GM18873 (cell line): ENCODE results near the gene PKNOX2.

Experiments
- ATAC-seq: cut with Tn5 transposase; IDR thresholded peaks from one replicate; pipeline ENCODE4 v1.9.1; 2021; ENCODE audit warnings: mild to moderate bottlenecking, moderate library complexity, moderate number of reproducible peaks; ENCODE audit not compliant: unreplicated experiment, low FRiP score

The PKNOX2 gene

DNA sequence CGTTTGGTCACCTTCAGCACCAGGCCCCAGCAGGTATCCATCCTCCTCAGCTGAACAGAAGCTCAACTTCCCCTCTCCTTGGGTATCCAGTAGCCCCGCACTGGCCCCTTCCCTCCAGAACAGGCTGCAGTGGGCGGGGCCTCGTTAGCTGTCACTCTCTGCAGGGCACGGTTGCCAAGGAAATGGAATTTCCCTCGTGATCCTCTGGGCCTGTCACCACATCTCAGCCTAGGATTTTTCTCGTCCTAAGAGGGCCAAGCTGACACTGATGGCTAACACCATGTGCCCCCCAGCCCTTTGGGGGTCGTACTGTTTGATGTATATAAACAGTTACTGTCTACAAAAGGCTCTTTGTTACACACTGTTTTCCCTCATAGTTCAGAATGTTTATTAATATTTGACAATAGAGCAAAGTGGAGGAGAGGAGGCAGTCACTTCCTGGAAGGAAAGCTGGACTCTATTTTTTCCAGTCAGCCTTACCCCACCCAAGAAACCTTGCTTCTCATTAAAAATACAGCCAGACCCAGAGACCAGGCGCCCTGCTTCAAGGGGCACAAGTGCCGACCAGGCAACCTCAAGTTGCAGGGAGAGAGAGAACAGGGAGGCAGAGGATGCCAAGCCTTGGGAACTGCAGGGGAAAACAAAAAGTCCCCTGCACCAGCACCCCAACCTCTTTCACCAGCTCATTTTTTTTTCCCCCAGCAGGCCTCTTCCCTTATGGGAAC, 287.0 kb downstream of the PKNOX2 start:
- ATAC-seq, result no peak

DNA sequence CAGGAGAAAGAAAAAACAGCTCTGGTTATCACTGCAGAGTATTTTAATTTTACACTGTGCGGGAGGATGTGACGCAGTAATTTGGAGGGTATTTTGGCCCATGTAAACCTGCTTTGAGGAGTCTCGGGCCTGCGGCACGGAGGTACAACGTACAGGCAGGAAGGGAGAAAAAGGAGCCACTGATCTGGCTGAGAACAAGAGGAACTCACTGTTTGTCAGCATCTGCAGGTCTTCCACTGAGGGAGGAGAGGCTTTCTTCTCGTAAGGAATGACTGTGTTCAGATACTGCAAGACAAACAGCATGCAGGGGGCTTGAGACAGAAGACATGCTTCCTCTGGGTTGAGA, 287.5 kb downstream of the PKNOX2 start:
- no peak for ATAC-seq

DNA sequence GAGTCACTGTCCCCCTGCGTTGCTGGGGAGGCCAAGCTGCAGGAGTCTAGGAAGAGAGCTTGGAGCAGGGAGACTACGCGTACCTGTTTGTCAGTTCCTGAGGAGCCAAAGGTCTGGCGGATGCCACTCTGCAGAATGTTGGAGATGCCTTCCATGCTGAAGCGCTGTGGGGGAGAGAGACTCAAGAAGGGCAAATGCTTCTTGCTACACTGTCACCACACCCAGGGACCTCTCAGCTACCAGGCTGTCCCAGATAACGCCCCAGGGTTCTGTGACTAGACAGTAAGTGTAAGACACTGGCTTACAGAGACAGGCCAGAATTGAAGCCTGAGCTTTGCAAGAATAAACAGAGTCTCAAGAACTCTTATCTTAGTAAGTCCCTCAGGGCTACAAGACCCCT, 289.5 kb downstream of the PKNOX2 start:
- no peak for ATAC-seq

DNA sequence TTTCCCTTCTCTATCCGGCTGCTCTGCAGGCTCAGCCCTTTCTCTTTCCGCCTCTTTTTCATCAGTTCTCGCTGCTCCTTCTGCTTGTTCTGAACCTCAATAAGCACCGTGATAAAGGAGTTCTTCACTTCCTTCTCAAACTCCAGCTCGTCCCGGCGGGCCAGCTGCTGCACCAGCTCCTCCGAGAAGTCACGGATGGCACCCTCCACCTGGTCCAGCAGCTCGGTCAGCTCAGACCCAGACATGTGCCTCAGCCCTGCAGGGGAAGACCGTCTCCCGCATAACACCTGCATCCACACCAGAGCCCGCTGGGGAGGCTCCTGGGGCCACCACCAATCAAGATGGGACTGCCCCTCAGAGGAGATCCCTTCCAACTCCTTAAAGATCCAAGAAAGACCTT, 291.3 kb downstream of the PKNOX2 start:
- ATAC-seq, result no peak

DNA sequence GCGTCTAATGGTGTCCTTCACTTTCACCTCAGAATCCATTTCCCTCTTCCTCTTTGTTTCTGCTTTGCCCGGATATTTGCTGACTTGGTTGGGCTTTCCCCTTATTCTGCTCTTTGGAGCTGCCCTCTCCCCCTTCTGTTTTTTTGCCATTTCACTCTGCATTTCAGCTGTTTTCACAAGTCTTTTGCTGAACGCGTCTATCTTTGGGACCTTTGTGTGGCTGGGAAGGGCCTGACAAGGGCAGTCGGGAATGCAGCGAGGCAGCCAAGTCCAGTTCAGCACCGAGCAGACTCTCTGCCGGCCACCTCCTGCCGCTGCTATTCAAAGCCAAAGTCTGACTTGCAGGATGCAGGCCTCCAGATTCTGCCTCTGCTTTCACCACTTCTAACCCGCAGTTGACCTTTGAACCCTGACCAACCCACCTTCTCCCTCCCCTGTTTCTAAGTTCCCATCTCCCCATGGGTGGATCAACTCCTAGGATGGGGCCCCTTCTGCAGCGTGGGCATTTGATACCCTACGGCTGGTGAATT, 293.3 kb downstream of the PKNOX2 start:
- no peak for ATAC-seq

DNA sequence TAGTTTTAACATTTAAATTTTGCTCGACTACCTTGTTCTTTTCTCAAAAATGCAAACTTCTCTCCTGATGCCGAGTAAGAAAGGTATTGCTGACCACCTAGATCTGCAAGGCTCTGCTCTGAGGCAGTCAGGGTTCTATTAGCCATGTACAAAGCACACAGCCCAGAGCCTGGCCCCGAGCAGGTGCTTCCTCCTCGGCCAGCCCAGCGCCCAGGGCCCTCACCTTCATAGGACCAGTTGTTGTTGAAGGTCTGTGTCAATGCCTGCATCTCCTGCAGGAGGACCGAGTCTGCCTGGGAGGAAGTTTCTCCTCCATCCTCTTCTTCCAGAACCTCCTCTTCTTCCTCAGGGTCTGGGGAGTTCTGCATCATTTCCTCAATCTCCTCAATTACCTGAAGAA, 295.7 kb downstream of the PKNOX2 start:
- no peak for ATAC-seq

DNA sequence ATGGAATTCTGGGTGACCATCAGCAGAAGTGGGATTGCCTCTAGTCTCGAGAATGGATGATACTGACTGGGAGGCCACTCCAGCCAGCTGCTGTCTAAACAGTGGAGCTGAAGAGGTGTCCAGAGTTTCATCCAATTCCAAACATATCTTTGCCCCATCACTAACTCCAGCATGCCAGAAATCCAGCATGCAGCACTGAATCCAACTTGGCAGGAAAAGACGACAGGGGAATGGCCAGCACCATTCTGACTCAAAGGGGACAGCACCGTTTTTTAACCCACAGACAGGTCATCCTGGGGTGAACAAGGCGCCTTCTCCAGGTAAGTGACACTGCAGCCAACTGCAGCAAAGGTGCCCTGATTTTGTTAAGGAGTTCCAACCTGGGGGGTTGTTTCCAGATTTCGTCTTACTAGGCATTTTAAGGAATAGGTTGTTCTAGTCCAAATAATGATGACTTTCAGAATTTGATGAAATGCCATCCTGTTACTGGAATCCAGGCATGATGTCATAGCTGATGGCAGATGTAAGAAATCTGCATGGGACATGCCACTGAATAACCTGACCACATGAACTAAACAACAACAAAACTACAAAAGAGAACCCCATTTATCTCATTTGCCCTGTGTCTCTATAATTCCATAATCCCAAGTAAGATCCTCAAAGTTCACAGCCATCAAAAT, 299.2 kb downstream of the PKNOX2 start:
- no peak for ATAC-seq

DNA sequence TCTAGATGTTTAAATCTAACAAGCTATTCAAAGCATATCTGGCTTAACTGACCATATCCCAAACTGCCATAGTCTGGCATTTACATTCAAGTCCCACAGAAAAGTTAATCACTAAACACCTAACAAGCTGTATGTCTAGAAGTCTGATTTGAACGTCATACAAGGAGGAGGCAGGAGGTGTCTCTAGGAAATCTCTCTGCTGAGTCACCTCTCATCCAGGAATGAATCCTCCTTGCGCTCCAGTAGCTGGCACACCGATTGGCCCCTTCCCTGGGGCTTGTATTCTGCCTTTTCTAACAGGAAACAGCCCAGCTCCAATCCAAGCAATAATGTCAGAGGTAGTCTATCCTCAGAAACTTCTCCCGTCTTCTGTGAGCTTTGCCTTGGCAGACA, 299.7 kb downstream of the PKNOX2 start:
- ATAC-seq, result no peak

DNA sequence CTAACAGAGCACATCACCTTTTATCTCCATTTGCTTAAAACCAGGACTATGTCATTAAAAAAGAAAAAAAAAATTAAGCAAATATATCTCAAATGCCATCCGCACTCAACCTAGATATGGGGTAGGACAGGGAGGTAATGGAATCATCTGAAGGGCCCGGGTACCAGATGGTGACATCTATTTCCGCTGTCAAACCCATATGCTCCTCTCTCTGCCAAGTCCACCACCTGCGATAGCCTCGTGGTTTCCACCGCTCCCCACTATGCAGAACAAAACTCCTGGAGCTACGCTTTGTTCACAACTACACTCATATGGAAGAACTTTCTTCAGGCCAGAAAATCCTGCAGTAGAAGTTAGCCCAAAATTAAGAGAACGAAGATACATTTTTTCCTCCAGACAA, 300.1 kb downstream of the PKNOX2 start:
- ATAC-seq, result no peak

DNA sequence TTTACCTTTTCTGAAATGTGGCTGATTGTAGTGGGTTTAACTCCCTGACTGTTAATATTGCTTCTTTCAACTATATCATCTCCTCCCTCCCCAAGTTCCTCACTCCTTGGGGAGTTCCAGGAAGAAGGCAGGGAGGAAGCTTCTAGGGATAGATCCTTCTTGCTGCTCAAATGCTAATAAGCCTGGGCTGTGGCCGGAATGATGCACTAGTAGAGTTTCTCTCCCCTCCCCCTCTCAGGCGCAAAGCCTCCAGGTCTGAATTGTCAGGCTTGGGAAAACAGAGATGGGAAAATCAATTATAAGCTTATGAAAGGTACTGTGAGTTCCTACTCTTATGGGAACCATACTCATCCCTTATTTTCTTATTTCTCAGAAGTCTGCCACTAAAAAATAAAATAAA, 300.7 kb downstream of the PKNOX2 start:
- no peak for ATAC-seq

DNA sequence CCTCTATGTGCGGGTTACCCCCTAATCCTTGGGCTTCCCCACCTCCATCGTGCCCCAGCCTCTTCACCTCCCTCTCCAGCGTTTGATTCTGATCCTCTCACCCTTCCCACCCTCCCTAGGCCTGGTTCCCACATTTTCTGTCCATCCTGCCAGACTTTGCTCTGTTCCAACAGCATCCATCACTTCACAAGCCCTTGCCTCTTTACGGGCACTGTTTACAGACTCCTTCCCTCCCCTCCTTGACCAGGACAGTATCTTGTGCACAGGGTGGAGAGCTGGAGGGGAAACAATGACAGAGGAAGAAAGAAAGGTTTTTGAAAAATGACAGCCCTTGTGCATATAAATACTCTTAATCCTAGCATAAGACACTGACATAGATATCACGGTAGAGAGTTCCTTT, 301.1 kb downstream of the PKNOX2 start:
- ATAC-seq, result no peak

DNA sequence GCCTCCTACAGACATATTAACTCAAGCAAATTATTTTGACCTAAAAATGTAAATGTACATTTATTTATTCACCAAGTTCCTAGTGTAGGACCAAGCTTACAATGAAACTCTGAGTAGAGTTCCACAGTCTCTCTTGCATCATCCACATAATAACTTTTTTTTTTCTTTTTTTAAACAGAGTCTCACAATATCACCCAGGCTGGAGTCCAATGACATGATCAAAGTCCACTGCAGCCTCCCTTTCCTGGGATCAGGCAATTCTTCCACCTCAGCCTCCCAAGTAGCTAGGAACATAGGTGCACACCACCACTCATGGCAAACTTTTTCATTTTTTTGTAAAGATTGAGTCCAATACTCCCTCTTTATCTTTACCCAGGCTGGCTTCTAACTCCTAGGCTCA, 303.5 kb downstream of the PKNOX2 start:
- no peak for ATAC-seq

DNA sequence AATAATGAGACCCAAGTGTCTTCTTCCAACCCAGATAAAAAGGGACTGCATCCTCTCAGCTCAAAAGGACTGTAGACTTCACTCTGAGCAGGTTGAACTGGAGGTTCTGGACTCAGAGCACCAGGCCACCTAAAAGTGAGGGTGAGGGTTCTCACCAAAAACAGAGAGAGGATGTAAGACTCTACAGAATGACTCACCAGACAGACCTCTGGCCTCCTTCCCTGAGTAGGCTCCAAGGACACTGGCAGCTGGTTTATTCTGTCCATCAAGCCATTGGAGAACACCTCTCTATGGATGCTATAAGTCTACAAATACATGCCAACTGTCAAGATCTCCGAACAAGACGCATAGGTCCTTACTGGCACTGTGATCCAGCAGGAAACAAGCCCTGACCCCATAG, 304.3 kb downstream of the PKNOX2 start:
- ATAC-seq, result no peak

DNA sequence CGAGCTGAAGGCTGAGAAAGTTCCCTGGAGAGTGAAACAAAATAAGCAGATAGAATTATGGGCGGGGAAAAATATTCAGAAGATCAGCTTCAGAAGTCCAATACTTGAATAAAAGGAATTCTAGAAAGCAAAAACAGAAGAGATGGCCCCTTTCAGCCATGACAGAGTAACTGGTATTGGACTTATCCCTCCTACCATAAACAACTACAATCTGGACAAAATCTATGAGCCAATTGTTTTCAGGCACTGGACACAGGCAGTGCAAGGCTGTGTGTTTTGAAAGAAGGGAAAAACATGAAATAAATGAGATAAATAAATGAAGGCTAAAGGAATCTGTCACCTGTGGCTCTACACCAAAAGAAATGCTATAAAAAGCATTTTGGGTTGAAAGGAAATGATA, 305.8 kb downstream of the PKNOX2 start:
- ATAC-seq, result no peak

DNA sequence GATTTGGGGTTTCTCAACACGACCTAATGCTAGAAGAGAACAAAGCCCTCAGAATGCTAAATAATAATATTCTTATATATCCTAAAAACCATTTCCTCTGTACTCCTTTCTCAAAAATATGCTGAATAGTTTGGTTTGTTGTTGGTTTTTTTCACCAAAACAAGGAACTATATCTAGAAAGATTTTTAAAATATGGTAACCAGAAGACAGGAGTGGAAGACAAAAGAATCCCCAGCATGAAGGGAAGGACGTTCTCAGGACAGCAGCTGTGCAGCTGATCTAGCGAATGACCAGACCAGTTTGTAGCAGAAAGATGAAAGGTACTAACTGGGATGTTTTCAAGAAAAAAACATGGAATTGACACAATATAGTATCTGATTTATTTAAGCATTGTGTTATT, 312.2 kb downstream of the PKNOX2 start:
- no peak for ATAC-seq

DNA sequence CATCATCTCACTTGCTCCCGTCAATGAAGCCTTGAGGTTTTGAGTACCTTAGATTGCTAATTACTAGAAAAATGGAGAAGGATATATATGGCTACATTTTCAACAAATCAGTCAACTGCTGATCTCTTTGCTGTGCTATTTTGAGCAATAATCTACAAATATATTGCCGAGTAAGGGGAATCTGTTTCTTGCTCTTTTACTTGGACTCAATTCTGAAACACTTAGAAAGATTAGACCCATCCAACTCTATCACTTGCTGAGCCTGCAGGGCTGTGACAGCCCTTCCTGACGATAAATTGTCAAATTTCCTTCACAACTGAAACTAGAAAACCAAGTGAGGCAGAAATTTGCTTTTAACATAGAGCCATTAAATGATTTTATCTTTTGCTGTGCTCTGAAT, 314.6 kb downstream of the PKNOX2 start:
- ATAC-seq, result no peak

DNA sequence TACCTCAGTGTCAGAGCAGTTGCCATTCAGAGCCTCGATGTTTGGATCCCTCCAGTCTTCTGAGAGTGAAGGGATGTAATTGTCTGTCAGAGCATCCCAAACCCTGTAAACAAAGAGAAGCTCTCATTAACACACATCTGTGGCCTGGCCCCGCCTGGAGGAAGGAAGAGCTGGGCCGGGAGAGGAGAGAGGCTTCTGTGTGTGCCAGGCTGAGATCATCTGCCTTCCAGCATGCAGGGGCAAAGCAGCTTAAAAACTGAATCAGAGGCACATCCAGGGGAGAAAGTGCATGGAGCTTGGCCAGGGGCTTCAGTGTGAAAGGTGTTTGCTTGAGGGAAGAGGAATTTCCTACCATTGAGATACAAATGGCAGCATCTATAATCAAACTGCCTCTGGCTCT, 317.0 kb downstream of the PKNOX2 start:
- no peak for ATAC-seq
